Suppressor macrophage treated with lipopolysaccharide for 4 hours (primary cell): ENCODE data around the gene TMOD2.
A peak's percentile ranks its signal among the peaks of the same experiment; 100 is the strongest.
"Not testable (repeated sequence)": the region's sequence is repeated elsewhere in the genome, so short reads cannot be mapped to it uniquely, and the experiment has no call there.

ENCODE experiments used
- DNase-seq: peaks from one replicate; pipeline ENCODE4 v3.0.0-alpha.2; 2020

The TMOD2 gene

GRCh38 chr15:51775967-51776816, 24.8 kb downstream of the TMOD2 start:
- peak; percentile 64 for DNase-seq

- peak; percentile 91 for DNase-seq
Measured at GRCh38 chr15:51776952-51777569, 25.7 kb downstream of the TMOD2 start.

- DNase-seq, result no peak
Measured at GRCh38 chr15:51780636-51781035, 29.2 kb downstream of the TMOD2 start.

GRCh38 chr15:51781506-51781905, 30.1 kb downstream of the TMOD2 start:
- DNase-seq, result no peak

- DNase-seq, result no peak
Measured at GRCh38 chr15:51782357-51782896, 31.0 kb downstream of the TMOD2 start.

GRCh38 chr15:51783967-51784366, 32.6 kb downstream of the TMOD2 start:
- no peak for DNase-seq

GRCh38 chr15:51787130-51787529, 35.7 kb downstream of the TMOD2 start:
- not testable (repeated sequence) for DNase-seq

- not testable (repeated sequence) for DNase-seq
Measured at GRCh38 chr15:51792474-51792873, 41.1 kb downstream of the TMOD2 start.

- no peak for DNase-seq
Measured at GRCh38 chr15:51793521-51794305, 42.3 kb downstream of the TMOD2 start.

GRCh38 chr15:51796847-51797401, 45.5 kb downstream of the TMOD2 start:
- peak; percentile 52 for DNase-seq

GRCh38 chr15:51798281-51798680, 46.9 kb downstream of the TMOD2 start:
- DNase-seq, result no peak

- DNase-seq, result no peak
Measured at GRCh38 chr15:51799282-51800252, 48.2 kb downstream of the TMOD2 start.

- no peak for DNase-seq
Measured at GRCh38 chr15:51801391-51801835, 50.0 kb downstream of the TMOD2 start.

GRCh38 chr15:51802593-51802992, 51.2 kb downstream of the TMOD2 start:
- no peak for DNase-seq

- DNase-seq, result no peak
Measured at GRCh38 chr15:51803965-51804364, 52.6 kb downstream of the TMOD2 start.

GRCh38 chr15:51806123-51806522, 54.7 kb downstream of the TMOD2 start:
- DNase-seq, result no peak

GRCh38 chr15:51809457-51809856, 58.1 kb downstream of the TMOD2 start:
- no peak for DNase-seq

GRCh38 chr15:51812598-51812997, 61.2 kb downstream of the TMOD2 start:
- no peak for DNase-seq

- no peak for DNase-seq
Measured at GRCh38 chr15:51814606-51815005, 63.2 kb downstream of the TMOD2 start.

- no peak for DNase-seq
Measured at GRCh38 chr15:51816611-51817010, 65.2 kb downstream of the TMOD2 start.

- DNase-seq, result no peak
Measured at GRCh38 chr15:51818150-51818549, 66.8 kb downstream of the TMOD2 start.

GRCh38 chr15:51825698-51826097, 74.3 kb downstream of the TMOD2 start:
- DNase-seq, result no peak
